Measurements from ENCODE around the gene TANGO6. TPM values are rescaled to one million over a fixed set of nuclear protein-coding genes. Genes with fewer than 3 reads are reported as not detected.

Gene TANGO6
- total RNA-seq, 6 donors from 2014 or later = 11.7 to 30.4 (median 15.5) TPM

DNA sequence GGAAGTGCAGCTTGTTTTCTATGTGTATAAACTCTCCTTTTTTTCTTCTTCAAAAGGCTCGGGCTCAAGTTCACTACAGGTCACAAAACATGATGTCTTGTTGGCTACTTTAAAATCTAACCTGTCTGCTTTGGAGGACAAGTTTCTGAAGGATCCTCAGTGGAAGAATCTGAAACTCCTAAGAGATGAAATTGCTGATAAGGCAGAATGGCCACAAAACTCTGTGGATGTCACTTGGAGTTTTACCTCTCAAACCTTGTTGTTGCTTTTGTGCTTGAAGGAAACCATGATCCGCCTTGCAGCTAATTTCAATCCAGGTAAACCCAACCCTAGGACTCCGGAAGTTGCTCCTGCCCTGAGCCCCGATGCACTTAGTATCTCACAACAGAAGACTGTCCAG, 16.5 kb downstream of the TANGO6 start:
- WGBS, 2 donors = 95 to 96% methylated on average over 4 of the region's 4 CpGs

GRCh38 chr16:68860978-68861892, 17.9 kb downstream of the TANGO6 start:
- H3K4me3 ChIP-seq = no peak overlapping the region

More for the DNA sequence above, 16.5 kb downstream of the TANGO6 start:
- DNase-seq (no peak), ATAC-seq (ENCODE audit: low FRiP score in 2 of 2) (no peak)
- Histone ChIP-seq H3K27ac (no peak overlapping the region), H3K36me3 (peaks cover 3 to 41% (median 12%) of the 10 kb centered on the region in 4 donors), H3K4me3 (no peak overlapping the region), H3K4me1 (peaks cover 0 to 4% (median 0%) of the 10 kb centered on the region in 4 donors), H3K27me3 (no peaks in the 10 kb centered on the region), H3K9me3 (no peaks in the 10 kb centered on the region)
- no peak for TF ChIP-seq EP300 (IDR thresholded peaks at IDR 0.05)
- TF ChIP-seq CTCF (IDR thresholded peaks at IDR 0.05) = no peak
- TF ChIP-seq POLR2A (IDR thresholded peaks at IDR 0.05) = no peak
- no peak for TF ChIP-seq POLR2AphosphoS5 (IDR thresholded peaks at IDR 0.05)

GRCh38 chr16:68866933-68867332, 23.6 kb downstream of the TANGO6 start:
- no peak for TF ChIP-seq CTCF (IDR thresholded peaks at IDR 0.05)
- TF ChIP-seq POLR2AphosphoS5 (IDR thresholded peaks at IDR 0.05) = no peak
- no peak for TF ChIP-seq EP300 (IDR thresholded peaks at IDR 0.05)
- no peak for TF ChIP-seq POLR2A (IDR thresholded peaks at IDR 0.05)
- 92 to 95% methylated on average over 6 of the region's 6 CpGs for WGBS, 2 donors
- Histone ChIP-seq H3K36me3 (peaks cover 3 to 36% (median 9%) of the 10 kb centered on the region in 4 donors), H3K9me3 (no peaks in the 10 kb centered on the region), H3K27me3 (no peaks in the 10 kb centered on the region), H3K4me1 (no peaks in the 10 kb centered on the region), H3K27ac (no peak overlapping the region), H3K4me3 (no peak overlapping the region)
- DNase-seq = no peak
- ATAC-seq (ENCODE audit: low FRiP score in 2 of 2) = no peak

More at GRCh38 chr16:68860978-68861892, 17.9 kb downstream of the TANGO6 start:
- DNase-seq = no peak
- ATAC-seq (ENCODE audit: low FRiP score in 2 of 2) = no peak
- WGBS, 2 donors = 88 to 91% methylated on average over 15 of the region's 15 CpGs
- Histone ChIP-seq H3K27ac (no peak overlapping the region), H3K4me1 (peaks cover 0 to under 1% (median 0%) of the 10 kb centered on the region in 4 donors), H3K27me3 (no peaks in the 10 kb centered on the region), H3K36me3 (peaks cover 3 to 41% (median 14%) of the 10 kb centered on the region in 4 donors), H3K9me3 (no peaks in the 10 kb centered on the region)
- no peak for TF ChIP-seq POLR2A (IDR thresholded peaks at IDR 0.05)
- no peak for TF ChIP-seq POLR2AphosphoS5 (IDR thresholded peaks at IDR 0.05)
- TF ChIP-seq CTCF (IDR thresholded peaks at IDR 0.05) = no peak
- no peak for TF ChIP-seq EP300 (IDR thresholded peaks at IDR 0.05)

DNA sequence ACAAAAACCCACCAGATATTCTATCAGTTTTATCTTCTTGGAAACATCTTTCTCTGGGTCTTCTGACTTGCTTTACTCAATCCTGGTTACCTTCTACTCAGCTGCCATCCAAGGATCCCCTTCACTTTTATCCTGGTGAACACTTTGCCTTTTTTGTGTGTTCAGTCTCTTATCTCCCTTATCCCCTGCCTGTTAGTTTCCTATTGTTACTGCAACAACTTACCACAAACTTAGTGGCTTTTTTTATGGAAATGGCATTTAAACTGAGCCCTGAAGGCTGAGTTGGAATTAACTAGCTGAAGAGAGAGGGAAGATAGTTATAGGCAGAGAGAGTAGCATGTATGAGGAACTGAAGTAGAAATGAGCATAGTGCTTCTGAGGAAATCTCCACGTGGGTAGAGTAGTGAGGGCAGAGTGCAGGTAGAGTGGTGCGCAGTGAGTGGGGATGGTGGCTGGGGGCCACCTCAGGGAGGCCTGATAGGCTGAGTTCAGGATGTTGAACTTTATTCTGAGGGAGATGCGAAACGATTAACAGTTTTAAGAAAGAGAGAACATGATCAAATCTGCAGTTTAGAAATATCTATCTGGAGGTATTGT, 26.3 kb downstream of the TANGO6 start:
- Histone ChIP-seq H3K4me1 (peaks cover 0 to 6% (median 0%) of the 10 kb centered on the region in 4 donors), H3K36me3 (peaks cover 0 to 31% (median 12%) of the 10 kb centered on the region in 4 donors), H3K27me3 (no peaks in the 10 kb centered on the region), H3K27ac (no peak overlapping the region), H3K4me3 (no peak overlapping the region), H3K9me3 (no peaks in the 10 kb centered on the region)
- 79 to 86% methylated on average over 4 of the region's 4 CpGs for WGBS, 2 donors
- DNase-seq (no peak), ATAC-seq (ENCODE audit: low FRiP score in 2 of 2) (no peak)
- TF ChIP-seq CTCF (IDR thresholded peaks at IDR 0.05) (no peak), POLR2AphosphoS5 (IDR thresholded peaks at IDR 0.05) (no peak), POLR2A (IDR thresholded peaks at IDR 0.05) (no peak), EP300 (IDR thresholded peaks at IDR 0.05) (no peak)

All from upper lobe of left lung (tissue), 6 donors.